ENCODE measurements around the gene RNF123.

Gene RNF123

DNA sequence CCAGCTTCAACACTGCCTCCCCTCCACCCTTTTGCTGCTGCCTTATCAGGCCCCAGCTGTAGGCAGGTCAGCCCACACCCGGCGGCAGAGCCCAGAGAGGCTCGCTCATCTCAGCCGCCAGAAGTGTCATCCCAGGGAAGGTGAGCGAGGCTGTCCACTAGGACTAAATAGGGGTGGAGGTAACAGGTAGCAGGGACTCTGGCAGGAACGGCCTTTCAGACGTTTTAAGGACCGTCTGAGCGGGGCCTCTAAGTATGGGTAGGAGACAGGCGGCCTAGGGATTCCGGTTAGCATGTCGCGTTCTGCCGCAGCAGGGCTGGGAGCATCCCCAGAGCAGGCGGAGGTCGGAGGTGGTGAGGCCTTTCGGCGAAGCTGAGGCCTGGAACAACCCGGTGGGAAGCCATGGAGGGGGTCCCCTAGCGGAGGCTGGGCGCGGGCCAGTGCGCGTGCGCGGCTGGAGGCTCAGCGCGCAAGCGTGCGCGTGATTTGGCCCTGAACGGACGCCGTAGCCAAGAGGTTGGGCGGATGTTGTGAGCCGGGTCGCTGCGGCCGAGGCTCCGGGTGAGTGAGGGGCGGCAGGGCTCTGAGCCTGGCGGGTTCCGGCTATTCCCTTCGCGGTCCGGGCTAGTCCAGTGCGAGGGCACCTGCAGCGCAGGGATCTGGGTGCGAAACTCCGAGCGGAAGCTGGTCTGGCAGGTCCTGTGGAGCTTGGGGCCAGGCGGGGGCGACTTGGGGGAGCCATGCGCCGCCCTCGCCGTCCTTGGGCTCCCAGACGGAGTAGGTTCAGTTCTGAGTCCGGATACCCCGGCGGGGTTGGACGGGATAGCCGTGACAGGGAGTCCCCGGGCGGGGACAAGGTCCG is at the start of gene RNF123, which contains the start of gene MST1:
TSS of gene RNF123 (plus strand) at position 512 of the 862 bp plus-strand sequence. CDS start 1,609 bp downstream, outside the sequence.
TSS of gene MST1 (minus strand) at position 429 of the 862 bp plus-strand sequence. CDS start 783 bp downstream, outside the sequence.
- no peak for DNase-seq

- no peak for DNase-seq
Observed at GRCh38 chr3:49641292-49641691, 48.1 kb upstream of the RNF123 start.

DNA sequence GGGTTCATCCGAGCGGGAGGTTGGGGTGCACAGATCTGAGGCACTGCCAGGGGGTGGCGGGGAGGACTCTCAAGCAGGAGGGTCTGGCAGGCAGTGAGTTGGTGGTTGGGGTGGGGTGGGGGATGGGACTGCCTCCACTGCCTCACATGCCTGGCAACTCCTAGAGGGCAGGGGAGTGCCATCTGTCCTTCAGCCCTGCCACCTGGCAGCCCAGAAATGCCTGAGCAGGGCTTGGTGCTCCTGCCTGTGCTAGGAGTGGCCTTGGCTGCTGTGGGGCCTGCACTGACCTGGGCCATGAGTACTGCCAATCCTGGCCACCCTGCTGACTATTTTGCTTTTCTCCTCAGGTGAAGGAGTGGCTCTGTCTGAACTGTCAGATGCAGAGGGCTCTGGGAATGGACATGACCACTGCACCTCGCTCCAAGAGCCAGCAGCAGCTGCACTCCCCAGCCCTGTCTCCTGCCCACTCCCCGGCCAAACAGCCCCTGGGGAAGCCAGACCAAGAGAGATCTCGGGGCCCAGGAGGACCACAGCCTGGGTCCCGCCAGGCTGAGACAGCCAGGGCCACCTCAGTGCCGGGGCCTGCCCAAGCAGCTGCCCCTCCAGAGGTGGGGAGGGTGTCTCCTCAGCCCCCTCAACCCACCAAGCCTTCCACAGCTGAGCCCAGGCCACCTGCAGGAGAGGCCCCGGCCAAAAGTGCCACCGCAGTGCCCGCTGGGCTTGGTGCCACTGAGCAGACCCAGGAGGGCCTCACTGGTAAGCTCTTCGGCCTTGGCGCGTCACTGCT is 47.2 kb upstream of the RNF123 start:
- no peak for DNase-seq

DNA sequence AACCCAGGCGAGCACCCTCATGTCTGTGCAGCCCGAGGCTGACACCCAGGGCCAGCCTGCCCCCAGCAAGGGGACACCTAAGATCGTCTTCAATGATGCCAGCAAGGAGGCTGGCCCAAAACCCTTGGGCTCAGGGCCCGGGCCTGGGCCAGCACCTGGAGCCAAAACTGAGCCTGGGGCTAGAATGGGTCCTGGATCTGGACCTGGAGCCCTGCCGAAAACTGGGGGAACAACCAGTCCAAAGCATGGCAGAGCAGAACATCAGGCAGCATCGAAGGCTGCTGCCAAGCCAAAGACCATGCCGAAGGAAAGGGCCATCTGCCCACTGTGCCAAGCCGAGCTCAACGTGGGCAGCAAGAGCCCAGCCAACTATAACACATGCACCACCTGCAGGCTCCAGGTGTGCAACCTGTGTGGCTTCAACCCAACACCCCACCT is 46.6 kb upstream of the RNF123 start:
- no peak for DNase-seq

- DNase-seq: no peak
Observed at GRCh38 chr3:49644684-49645083, 44.7 kb upstream of the RNF123 start.

DNA sequence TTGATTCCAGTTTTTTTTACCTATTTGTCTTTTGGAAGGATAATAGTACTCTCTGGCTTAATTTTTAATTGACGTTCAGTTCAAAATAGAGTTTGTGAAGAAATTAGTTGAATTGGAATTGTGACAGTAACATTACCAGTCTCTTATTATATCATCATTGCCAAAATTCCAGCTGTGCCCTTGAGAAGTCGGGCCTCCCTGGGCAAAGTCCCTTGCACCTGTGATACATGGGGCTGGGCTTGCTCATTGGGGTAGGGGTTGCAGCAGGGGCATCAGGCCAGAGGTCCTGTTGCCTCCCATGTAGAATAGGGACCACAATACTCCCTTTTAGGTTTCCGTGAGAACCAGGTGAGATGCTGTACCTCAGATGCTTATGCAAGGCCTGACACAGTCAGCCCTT is 43.1 kb upstream of the RNF123 start:
- DNase-seq: no peak

GRCh38 chr3:49647741-49648140 is 41.6 kb upstream of the RNF123 start:
- no peak for DNase-seq

DNA sequence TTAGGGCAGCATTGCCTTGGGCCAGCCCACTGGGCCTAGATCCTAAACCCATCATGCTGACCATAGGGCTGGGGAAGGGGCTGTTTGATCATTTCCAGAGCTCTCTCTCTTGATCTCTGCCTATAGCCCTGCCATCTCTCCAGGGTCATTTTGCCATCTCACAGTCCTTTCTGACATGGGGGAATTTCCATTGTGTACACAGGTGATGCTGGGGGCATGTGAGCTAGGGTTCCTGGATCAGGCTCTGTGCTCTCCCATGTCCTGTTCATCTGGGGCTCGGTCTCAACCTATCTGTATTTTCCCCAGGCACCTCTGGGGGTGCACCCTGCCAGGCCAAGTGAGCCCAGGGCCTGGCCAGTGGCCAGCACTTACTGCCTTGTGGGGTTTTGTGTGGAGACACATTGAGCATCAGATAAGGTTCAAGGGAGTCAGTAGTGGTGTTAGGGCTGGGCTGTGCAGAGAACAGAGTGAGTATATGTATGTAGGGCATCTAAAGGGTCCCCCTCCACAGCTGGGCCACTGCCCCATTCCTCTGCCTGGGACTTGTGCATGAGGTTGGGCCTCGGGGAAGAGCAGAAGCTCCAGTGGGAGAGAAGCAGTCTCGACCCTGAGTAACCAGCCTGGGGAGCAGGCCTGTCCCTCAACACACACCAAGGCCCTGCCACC is 40.9 kb upstream of the RNF123 start:
- peak; percentile 27 for DNase-seq

GRCh38 chr3:49649576-49649975 is 39.8 kb upstream of the RNF123 start:
- no peak for DNase-seq

DNA sequence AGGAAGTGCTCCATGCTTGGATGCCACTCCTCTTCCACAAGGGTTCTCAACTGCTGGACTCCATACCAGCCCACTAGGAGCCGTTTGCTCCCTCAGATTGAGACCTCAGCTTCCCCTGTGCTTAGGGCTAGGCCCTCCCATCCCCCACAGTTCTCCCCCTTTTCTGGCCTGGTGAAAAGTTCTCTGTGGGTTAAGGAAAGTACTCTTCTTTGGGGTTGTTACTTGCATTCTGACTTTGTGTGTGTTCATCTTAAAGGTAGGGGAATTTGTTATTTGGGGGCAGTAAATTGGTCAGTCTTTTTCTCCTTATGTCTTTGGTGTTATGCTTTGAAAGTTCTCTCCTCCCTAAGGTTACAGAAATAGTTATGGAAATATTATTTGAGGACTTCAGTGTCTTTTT is 39.2 kb upstream of the RNF123 start:
- DNase-seq: no peak

GRCh38 chr3:49650637-49651036 is 38.7 kb upstream of the RNF123 start:
- DNase-seq: no peak

DNA sequence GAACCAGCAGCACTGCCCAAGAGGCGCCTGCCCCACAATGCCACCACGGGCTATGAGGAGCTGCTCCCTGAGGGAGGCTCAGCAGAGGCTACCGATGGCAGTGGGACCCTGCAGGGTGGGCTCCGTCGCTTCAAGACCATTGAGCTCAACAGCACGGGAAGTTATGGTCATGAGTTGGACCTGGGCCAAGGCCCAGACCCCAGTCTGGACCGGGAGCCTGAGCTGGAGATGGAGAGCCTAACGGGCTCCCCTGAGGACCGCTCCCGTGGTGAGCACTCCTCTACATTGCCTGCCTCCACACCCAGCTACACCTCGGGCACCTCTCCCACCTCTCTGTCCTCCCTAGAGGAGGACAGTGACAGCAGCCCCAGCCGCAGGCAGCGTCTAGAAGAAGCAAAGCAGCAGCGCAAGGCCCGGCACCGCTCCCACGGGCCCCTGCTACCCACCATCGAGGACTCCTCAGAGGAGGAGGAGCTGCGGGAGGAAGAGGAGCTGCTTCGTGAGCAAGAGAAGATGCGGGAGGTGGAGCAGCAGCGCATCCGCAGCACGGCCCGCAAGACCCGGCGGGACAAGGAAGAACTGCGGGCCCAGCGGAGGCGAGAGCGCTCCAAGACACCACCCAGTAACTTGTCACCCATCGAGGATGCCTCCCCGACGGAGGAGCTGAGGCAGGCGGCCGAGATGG is 37.0 kb upstream of the RNF123 start:
- no peak for DNase-seq

GRCh38 chr3:49652903-49653415 is 36.4 kb upstream of the RNF123 start:
- no peak for DNase-seq

DNA sequence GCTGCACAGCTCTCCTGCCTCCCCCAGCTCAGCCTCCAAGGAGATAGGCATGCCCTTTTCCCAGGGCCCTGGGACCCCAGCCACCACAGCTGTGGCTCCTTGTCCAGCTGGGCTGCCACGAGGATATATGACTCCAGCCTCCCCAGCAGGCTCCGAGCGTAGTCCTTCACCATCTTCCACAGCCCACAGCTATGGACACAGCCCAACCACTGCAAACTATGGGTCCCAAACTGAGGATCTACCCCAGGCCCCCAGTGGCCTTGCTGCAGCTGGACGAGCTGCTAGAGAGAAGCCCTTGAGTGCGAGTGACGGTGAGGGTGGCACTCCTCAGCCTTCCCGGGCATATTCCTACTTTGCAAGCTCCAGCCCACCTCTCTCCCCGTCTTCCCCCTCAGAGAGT is 35.7 kb upstream of the RNF123 start:
- DNase-seq: no peak

DNA sequence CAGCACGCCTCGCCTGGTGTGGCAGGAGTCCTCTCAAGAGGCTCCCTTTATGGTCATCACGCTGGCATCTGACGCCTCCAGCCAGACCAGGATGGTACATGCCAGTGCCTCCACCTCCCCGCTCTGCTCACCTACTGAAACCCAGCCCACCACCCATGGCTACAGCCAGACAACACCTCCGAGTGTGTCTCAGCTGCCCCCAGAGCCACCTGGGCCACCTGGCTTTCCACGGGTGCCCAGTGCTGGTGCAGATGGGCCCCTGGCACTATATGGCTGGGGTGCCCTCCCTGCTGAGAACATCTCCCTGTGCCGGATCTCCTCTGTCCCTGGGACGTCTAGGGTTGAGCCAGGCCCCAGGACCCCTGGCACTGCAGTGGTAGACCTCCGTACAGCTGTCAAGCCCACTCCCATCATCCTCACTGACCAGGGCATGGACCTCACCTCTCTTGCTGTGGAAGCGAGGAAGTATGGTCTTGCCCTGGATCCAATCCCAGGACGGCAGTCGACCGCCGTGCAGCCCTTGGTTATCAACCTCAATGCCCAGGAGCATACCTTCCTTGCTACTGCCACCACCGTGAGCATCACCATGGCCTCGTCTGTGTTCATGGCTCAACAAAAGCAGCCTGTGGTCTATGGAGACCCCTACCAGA is 35.1 kb upstream of the RNF123 start:
- DNase-seq: no peak

DNA sequence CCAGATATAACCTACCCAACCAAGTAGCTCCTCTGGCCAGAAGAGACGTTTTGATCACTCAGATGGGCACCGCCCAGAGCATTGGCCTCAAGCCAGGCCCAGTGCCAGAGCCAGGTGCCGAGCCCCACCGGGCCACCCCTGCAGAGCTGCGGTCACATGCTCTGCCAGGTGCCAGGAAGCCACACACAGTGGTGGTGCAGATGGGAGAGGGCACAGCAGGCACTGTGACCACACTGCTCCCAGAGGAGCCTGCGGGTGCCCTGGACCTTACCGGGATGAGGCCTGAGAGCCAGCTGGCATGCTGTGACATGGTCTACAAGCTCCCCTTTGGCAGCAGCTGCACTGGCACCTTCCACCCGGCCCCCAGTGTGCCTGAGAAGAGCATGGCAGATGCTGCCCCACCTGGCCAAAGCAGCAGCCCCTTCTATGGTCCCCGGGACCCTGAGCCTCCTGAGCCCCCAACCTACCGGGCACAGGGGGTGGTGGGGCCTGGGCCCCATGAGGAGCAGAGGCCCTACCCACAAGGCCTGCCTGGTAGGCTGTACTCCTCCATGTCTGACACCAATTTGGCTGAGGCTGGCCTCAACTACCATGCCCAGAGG is 34.3 kb upstream of the RNF123 start:
- no peak for DNase-seq

GRCh38 chr3:49655731-49656285 is 33.5 kb upstream of the RNF123 start:
- DNase-seq: no peak

DNA sequence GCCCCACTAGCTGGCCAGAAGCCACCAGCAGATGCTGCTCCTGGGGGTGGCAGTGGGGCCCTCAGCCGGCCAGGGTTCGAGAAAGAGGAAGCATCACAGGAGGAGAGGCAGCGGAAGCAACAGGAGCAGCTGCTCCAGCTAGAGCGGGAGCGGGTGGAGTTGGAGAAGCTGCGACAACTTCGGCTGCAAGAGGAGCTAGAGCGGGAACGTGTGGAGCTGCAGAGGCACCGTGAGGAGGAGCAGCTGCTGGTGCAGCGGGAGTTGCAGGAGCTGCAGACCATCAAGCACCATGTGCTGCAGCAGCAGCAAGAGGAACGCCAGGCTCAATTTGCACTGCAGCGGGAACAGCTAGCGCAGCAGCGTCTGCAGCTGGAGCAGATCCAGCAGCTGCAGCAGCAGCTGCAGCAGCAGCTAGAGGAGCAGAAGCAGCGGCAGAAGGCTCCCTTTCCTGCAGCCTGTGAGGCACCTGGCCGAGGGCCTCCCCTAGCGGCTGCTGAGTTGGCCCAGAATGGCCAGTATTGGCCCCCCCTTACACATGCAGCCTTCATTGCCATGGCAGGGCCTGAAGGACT is 32.7 kb upstream of the RNF123 start:
- DNase-seq: no peak

- DNase-seq: no peak
Observed at GRCh38 chr3:49657208-49657915, 32.0 kb upstream of the RNF123 start.

GRCh38 chr3:49658711-49659110 is 30.6 kb upstream of the RNF123 start:
- DNase-seq: no peak
